ENCODE results near the gene VRK3.
"Not testable (repeated sequence)": the region's sequence is repeated elsewhere in the genome, so short reads cannot be mapped to it uniquely, and the experiment has no call there.

The VRK3 gene

GRCh38 chr19:49972841-49973240 is 52.3 kb downstream of the VRK3 start:
- DNase-seq (ENCODE audit: insufficient read length, low spot score) = no peak
- TF ChIP-seq CTCF (IDR thresholded peaks at IDR 0.05; ENCODE audit: insufficient read depth, missing control alignments) = no peak
- no peak for FAIRE-seq

GRCh38 chr19:49971991-49972411 is 53.2 kb downstream of the VRK3 start:
- TF ChIP-seq CTCF (IDR thresholded peaks at IDR 0.05; ENCODE audit: insufficient read depth, missing control alignments) = no peak
- no peak for FAIRE-seq
- DNase-seq (ENCODE audit: insufficient read length, low spot score) = no peak

- DNase-seq (ENCODE audit: insufficient read length, low spot score); FAIRE-seq: not testable (repeated sequence)
Measured at GRCh38 chr19:49969355-49969754, 55.8 kb downstream of the VRK3 start.

- no peak for DNase-seq (ENCODE audit: insufficient read length, low spot score)
- no peak for FAIRE-seq
- TF ChIP-seq CTCF (IDR thresholded peaks at IDR 0.05; ENCODE audit: insufficient read depth, missing control alignments) = no peak
Measured at GRCh38 chr19:49968279-49968922, 56.8 kb downstream of the VRK3 start.

- not testable (repeated sequence) for DNase-seq (ENCODE audit: insufficient read length, low spot score); FAIRE-seq
Measured at GRCh38 chr19:49960980-49961379, 64.2 kb downstream of the VRK3 start, which contains the start of gene SIGLEC11. SIGLEC11 (minus strand) TSS chr19:49961172; CDS start chr19:49961081, 91 bp downstream.

GRCh38 chr19:49959892-49960291 is 65.3 kb downstream of the VRK3 start:
- not testable (repeated sequence) for FAIRE-seq

GRCh38 chr19:49958596-49958995 is 66.6 kb downstream of the VRK3 start:
- DNase-seq (ENCODE audit: insufficient read length, low spot score); FAIRE-seq: not testable (repeated sequence)

More at GRCh38 chr19:49959892-49960291, 65.3 kb downstream of the VRK3 start:
- DNase-seq (ENCODE audit: insufficient read length, low spot score) = not testable (repeated sequence)

- not testable (repeated sequence) for FAIRE-seq; DNase-seq (ENCODE audit: insufficient read length, low spot score)
Measured at GRCh38 chr19:49958144-49958543, 67.0 kb downstream of the VRK3 start.

GRCh38 chr19:49957262-49957915 is 67.8 kb downstream of the VRK3 start:
- FAIRE-seq (no peak), DNase-seq (ENCODE audit: insufficient read length, low spot score) (no peak)
- no peak for TF ChIP-seq CTCF (IDR thresholded peaks at IDR 0.05; ENCODE audit: insufficient read depth, missing control alignments)

GRCh38 chr19:49956115-49956495 is 69.1 kb downstream of the VRK3 start:
- no peak for DNase-seq (ENCODE audit: insufficient read length, low spot score)
- no peak for TF ChIP-seq CTCF (IDR thresholded peaks at IDR 0.05; ENCODE audit: insufficient read depth, missing control alignments)

More at GRCh38 chr19:49956115-49956495, 69.1 kb downstream of the VRK3 start:
- FAIRE-seq = no peak
